ENCODE data around the gene COTL1. TPM values are rescaled to one million over a fixed set of nuclear protein-coding genes. Genes with fewer than 3 reads are reported as not detected.

Gene COTL1
- total RNA-seq, 2 experiments from 2014 or later: 179 to 181 TPM

DNA sequence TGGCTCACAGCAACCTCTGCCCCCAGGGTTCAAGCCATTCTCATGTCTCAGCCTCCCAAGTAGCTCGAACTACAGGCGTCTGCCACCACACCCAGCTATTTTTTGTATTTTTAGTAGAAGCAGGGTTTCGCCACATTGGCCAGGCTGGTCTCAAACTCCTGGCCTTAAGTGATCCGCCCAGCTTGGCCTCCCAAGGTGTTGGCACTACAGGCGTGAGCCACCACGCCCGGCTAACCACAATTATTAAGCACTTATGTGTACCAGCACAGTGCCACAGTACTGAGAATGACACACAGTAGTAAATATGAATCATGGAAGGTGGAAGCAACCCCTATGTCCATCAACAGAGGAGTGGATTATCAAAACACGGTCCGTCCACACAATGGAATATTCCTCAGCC lies 49.8 kb downstream of the COTL1 start:
- peaks cover 72% of the 10 kb centered on the region for H3K36me3 ChIP-seq (ENCODE audit: insufficient read depth, low read length)
- DNase-seq (no peak), ATAC-seq (ENCODE audit: poor library complexity) (no peak)
- peaks cover 15% of the 10 kb centered on the region for H3K4me1 ChIP-seq (ENCODE audit: insufficient read depth, low read length)
- Mint-ChIP-seq H3K27me3 (no peaks in the 10 kb centered on the region), H3K36me3 (ENCODE audit: low read depth) (peaks cover 98% of the 10 kb centered on the region), H3K4me3 (no peak overlapping the region), H3K27ac (peak overlapping the region; percentile 66), H3K9me3 (peaks cover 2% of the 10 kb centered on the region), H3K4me1 (ENCODE audit: low read depth) (peaks cover 17% of the 10 kb centered on the region)
- TF ChIP-seq, protein P1, sequence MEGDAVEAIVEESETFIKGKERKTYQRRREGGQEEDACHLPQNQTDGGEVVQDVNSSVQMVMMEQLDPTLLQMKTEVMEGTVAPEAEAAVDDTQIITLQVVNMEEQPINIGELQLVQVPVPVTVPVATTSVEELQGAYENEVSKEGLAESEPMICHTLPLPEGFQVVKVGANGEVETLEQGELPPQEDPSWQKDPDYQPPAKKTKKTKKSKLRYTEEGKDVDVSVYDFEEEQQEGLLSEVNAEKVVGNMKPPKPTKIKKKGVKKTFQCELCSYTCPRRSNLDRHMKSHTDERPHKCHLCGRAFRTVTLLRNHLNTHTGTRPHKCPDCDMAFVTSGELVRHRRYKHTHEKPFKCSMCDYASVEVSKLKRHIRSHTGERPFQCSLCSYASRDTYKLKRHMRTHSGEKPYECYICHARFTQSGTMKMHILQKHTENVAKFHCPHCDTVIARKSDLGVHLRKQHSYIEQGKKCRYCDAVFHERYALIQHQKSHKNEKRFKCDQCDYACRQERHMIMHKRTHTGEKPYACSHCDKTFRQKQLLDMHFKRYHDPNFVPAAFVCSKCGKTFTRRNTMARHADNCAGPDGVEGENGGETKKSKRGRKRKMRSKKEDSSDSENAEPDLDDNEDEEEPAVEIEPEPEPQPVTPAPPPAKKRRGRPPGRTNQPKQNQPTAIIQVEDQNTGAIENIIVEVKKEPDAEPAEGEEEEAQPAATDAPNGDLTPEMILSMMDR (IDR thresholded peaks at IDR 0.05): no peak
- no peak overlapping the region for H3K27ac ChIP-seq (ENCODE audit: low read depth in 1 of 2, low read length in 2 of 2)
- peaks cover 5 to 25% of the 10 kb centered on the region in 2 experiments for H3K9me3 ChIP-seq (ENCODE audit: control insufficient read depth in 1 of 2, insufficient read depth in 1 of 2, low read length in 2 of 2)
- POLR2A ChIA-PET: no interaction called here
- CTCF ChIA-PET: no interaction called here
- no peaks in the 10 kb centered on the region for H3K27me3 ChIP-seq (ENCODE audit: control insufficient read depth in 1 of 2, insufficient read depth in 2 of 2, low read length in 2 of 2)
- intact Hi-C loops (cut with DNase I, micrococcal nuclease): loop anchor here in 1 of 2 experiments (10.0 kb wide), 1 partner anchor 53 kb away; no protein-coding TSS in a partner anchor
- H3K4me3 ChIP-seq (ENCODE audit: low read length): no peak overlapping the region

DNA sequence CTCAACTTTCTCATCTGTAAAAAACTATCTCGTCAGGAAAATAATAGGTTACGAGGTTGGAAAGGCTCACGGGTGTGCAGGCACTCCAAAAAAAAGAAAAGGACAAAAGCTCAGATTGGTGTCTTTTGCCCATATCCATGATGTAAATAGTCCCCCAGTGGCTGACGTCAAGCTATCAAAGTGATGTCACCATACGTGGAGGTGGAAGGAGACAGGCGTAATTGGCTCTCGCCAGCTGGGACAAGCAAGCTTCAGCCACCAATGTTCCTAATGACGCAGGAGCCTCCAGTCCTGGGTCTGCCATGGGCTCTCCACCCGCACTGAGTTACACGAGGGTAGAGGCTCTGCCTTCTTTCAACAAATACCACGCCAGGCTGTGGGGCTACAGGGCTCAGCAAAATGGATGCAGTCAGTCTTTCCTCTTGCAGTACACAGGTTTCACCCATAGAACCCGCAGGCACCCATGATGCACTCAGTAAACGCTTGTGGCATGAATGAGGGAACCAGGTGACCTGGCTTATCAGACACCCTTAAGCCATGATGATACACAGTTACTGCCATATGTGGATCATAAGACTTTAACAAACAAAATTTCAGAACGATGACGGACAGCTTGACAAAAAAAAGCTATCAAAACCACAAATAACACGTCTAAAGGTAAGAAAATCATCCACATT lies 50.5 kb downstream of the COTL1 start:
- no peaks in the 10 kb centered on the region for H3K27me3 Mint-ChIP-seq

DNA sequence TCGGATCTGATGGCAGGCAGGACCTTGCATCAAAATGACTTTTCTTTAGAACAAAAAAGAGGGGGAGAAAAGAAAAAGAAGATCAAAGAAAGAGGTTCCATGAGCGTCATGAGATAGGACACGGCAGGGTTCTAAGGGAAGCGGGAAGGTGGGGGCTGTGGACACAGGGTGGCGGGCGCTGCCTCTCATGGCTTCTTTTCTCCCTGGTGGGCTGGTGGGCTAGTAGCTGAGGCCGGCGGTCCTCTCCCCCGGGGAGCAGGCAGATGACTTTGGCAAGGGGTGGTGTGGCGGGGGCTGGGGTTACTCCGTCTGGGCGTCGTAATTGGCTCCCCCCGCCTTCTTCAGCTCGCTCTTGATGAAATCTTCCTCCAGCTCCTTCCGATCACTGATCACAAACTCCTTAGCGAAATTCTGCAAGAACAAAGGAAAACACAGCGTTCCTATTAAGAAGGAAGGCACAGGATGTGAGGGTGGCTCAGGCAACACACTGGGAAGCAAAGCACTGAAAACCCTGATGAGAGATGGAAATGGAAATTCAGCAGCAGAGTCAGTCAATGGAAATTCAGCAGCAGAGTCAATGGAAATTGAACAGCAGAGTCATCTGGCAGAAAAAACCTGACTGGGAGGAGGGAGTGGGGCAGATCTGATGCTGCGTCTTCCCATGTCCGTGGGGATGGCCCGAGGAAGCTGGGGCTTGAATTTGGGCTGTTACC lies 51.2 kb downstream of the COTL1 start:
- Mint-ChIP-seq H3K4me3 (no peak overlapping the region), H3K4me1 (ENCODE audit: low read depth) (peaks cover 17% of the 10 kb centered on the region), H3K9me3 (peaks cover 2% of the 10 kb centered on the region), H3K27me3 (no peaks in the 10 kb centered on the region), H3K36me3 (ENCODE audit: low read depth) (peaks cover 87% of the 10 kb centered on the region), H3K27ac (no peak overlapping the region)
- peaks cover 60% of the 10 kb centered on the region for H3K36me3 ChIP-seq (ENCODE audit: insufficient read depth, low read length)
- H3K9me3 ChIP-seq (ENCODE audit: control insufficient read depth in 1 of 2, insufficient read depth in 1 of 2, low read length in 2 of 2): peaks cover 5 to 17% of the 10 kb centered on the region in 2 experiments
- no peak overlapping the region for H3K27ac ChIP-seq (ENCODE audit: low read depth in 1 of 2, low read length in 2 of 2)
- H3K27me3 ChIP-seq (ENCODE audit: control insufficient read depth in 1 of 2, insufficient read depth in 2 of 2, low read length in 2 of 2): no peaks in the 10 kb centered on the region
- no peak for ATAC-seq (ENCODE audit: poor library complexity)
- no peak for DNase-seq
- peaks cover 8% of the 10 kb centered on the region for H3K4me1 ChIP-seq (ENCODE audit: insufficient read depth, low read length)
- TF ChIP-seq, protein P1 (IDR thresholded peaks at IDR 0.05): no peak
- ChIA-PET POLR2A (no interaction called here), CTCF (interaction anchor here (0.6 kb wide), 1 partner anchor 76 kb away, joined by 3 read pairs; no protein-coding TSS in a partner anchor)
- H3K4me3 ChIP-seq (ENCODE audit: low read length): no peak overlapping the region
- intact Hi-C loops (cut with DNase I, micrococcal nuclease): loop anchor here in 1 of 2 experiments (10.0 kb wide), 1 partner anchor 52 kb away; no protein-coding TSS in a partner anchor

More for the DNA sequence above, 50.5 kb downstream of the COTL1 start:
- ChIA-PET POLR2A (no interaction called here), CTCF (no interaction called here)
- Mint-ChIP-seq H3K36me3 (ENCODE audit: low read depth) (peaks cover 94% of the 10 kb centered on the region), H3K4me3 (no peak overlapping the region), H3K4me1 (ENCODE audit: low read depth) (peaks cover 17% of the 10 kb centered on the region), H3K27ac (peak overlapping the region; percentile 66), H3K9me3 (peaks cover 2% of the 10 kb centered on the region)
- Histone ChIP-seq H3K27ac (ENCODE audit: low read depth in 1 of 2, low read length in 2 of 2) (no peak overlapping the region), H3K36me3 (ENCODE audit: insufficient read depth, low read length) (peaks cover 68% of the 10 kb centered on the region), H3K9me3 (ENCODE audit: control insufficient read depth in 1 of 2, insufficient read depth in 1 of 2, low read length in 2 of 2) (peaks cover 5 to 24% of the 10 kb centered on the region in 2 experiments), H3K27me3 (ENCODE audit: control insufficient read depth in 1 of 2, insufficient read depth in 2 of 2, low read length in 2 of 2) (no peaks in the 10 kb centered on the region), H3K4me3 (ENCODE audit: low read length) (no peak overlapping the region), H3K4me1 (ENCODE audit: insufficient read depth, low read length) (peaks cover 14% of the 10 kb centered on the region)
- DNase-seq (peak in 2 of 14 experiments; percentile 18 to 29), ATAC-seq (ENCODE audit: poor library complexity) (peak; percentile 46)
- intact Hi-C loops (cut with DNase I, micrococcal nuclease): loop anchor here in 1 of 2 experiments (10.0 kb wide), 1 partner anchor 53 kb away; no protein-coding TSS in a partner anchor
- TF ChIP-seq, protein P1 (IDR thresholded peaks at IDR 0.05): no peak

Data from CD4-positive, alpha-beta T cell (primary cell).